H1 (cell line): Measurements from ENCODE around the gene COL1A1. TPM values are rescaled to one million over a fixed set of nuclear protein-coding genes. Genes with fewer than 3 reads are reported as not detected.

Source experiments
- ATF3 ChIP-seq: IDR thresholded peaks from 2 replicates; pipeline ENCODE4 v1.6.1; 2011; ENCODE audit warnings: low read depth, mild to moderate bottlenecking, low read length; ENCODE audit not compliant: insufficient read depth
- CHD7 ChIP-seq: fragments of 300-600 bp; sonication (generic); IDR thresholded peaks from 2 replicates; pipeline ENCODE4 v1.7.1; 2012; ENCODE audit warnings: low read length, moderate library complexity, mild to moderate bottlenecking, inconsistent platforms; ENCODE audit not compliant: insufficient replicate concordance
- JUND ChIP-seq: IDR thresholded peaks from 2 replicates; pipeline ENCODE4 v1.6.1; 2011; ENCODE audit warnings: mild to moderate bottlenecking, improper control_type of control experiment, low read length
- SIRT6 ChIP-seq: IDR thresholded peaks from one replicate; pipeline ENCODE4 v1.7.1; 2012; ENCODE audit warnings: low read length, inconsistent platforms
- polyA plus RNA-seq, 7 experiments: library from polyadenylated mRNA; depleted of rRNA in 3 of 7; stranded (reverse) in 5 of 7; unstranded in 2 of 7; fragments of >200 nt in 5 of 7; fragments of 200-250 nt in 2 of 7; gene quantifications; 1 replicate in 5 of 7; 2 replicates in 1 of 7; 4 replicates in 1 of 7; pipeline versions ENCODE4 v1.2.1 to v1.2.3, GENCODE V29; 2011 to 2013; ENCODE audit warnings: missing spikeins in 2 of 7, mixed read lengths in 2 of 7
- total RNA-seq: library from RNA; stranded (reverse); fragmentation: NEBNext Ultra II Directional; extraction: Animal tissue kit (Norgen Biotek cat#: 25700); gene quantifications from 2 replicates; pipeline ENCODE4 v1.2.1, GENCODE V29; 2021

The COL1A1 gene
- total and polyA plus RNA-seq, 2 of the 8 experiments (the other 6 are each of a cell fraction or from before 2014, with no cell fraction given) = 14.1 to 80.4 TPM

- TF ChIP-seq JUND = no peak
- no peak for TF ChIP-seq ATF3
- TF ChIP-seq CHD7 = no peak
- TF ChIP-seq SIRT6 = no peak
- TF ChIP-seq, all 59 proteins: peak for 0
Measured at GRCh38 chr17:50165066-50165465, 36.4 kb downstream of the COL1A1 start (continued).
